Keratinocyte (primary cell): ENCODE results near the gene EIF2B2. TPM values are rescaled to one million over a fixed set of nuclear protein-coding genes. Genes with fewer than 3 reads are reported as not detected.
A peak's percentile ranks its signal among the peaks of the same experiment; 100 is the strongest.

ENCODE experiments used
- DNase-seq: peaks from one replicate; pipeline ENCODE4 v3.0.0-alpha.2; 2011; ENCODE audit warnings: low read depth, missing footprints, low spot score
- FAIRE-seq: peaks from 2 replicates; lab custom pipeline; 2011; peaks lifted over from hg19 to GRCh38; lab: Jason Lieb, UNC
- H2AFZ ChIP-seq: 2 replicates; pipeline ENCODE4 v1.6.0; 2012; ENCODE audit warnings: low read length, control low read depth, inconsistent platforms; ENCODE audit not compliant: control insufficient read depth
- H3K27ac ChIP-seq: 2 replicates; pipeline ENCODE4 v1.5.1; 2011; ENCODE audit warnings: low read length; ENCODE audit not compliant: control insufficient read depth, insufficient read depth
- H3K27me3 ChIP-seq: 3 replicates; pipeline ENCODE4 v1.6.0; 2011; ENCODE audit warnings: low read length; ENCODE audit not compliant: control insufficient read depth, insufficient read depth; ENCODE audit errors: extremely low read depth
- H3K36me3 ChIP-seq, 2 experiments: 2 replicates in 1 of 2; 3 replicates in 1 of 2; pipeline ENCODE4 v1.5.1; 2011; ENCODE audit warnings: low read length in 2 of 2, mild to moderate bottlenecking in 1 of 2; ENCODE audit not compliant: control insufficient read depth in 2 of 2, insufficient read depth in 2 of 2; ENCODE audit errors: extremely low read depth in 1 of 2
- H3K4me1 ChIP-seq: 3 replicates; pipeline ENCODE4 v1.5.1; 2011; ENCODE audit warnings: low read length; ENCODE audit not compliant: control insufficient read depth, insufficient read depth; ENCODE audit errors: extremely low read depth
- H3K4me2 ChIP-seq: 3 replicates; pipeline ENCODE4 v1.6.0; 2011; ENCODE audit warnings: low read depth, low read length; ENCODE audit not compliant: control insufficient read depth, insufficient read depth; ENCODE audit errors: extremely low read depth
- H3K4me3 ChIP-seq, 3 experiments: fragments of 200-600 bp in 1 of 3; sonication (generic) in 1 of 3; 2 replicates in 2 of 3; 3 replicates in 1 of 3; pipeline ENCODE4 v1.5.1; 2011 to 2016; ENCODE audit warnings: low read length in 3 of 3, mild to moderate bottlenecking in 3 of 3, control low read depth in 2 of 3, inconsistent platforms in 1 of 3, low read depth in 1 of 3, mixed read lengths in 1 of 3, mixed run types in 1 of 3, moderate library complexity in 1 of 3; ENCODE audit not compliant: control insufficient read depth in 2 of 3, insufficient read depth in 2 of 3; ENCODE audit errors: extremely low read depth in 1 of 3
- H3K79me2 ChIP-seq: 2 replicates; pipeline ENCODE4 v1.6.0; 2012; ENCODE audit warnings: low read length; ENCODE audit not compliant: control insufficient read depth, insufficient read depth
- H3K9ac ChIP-seq: 3 replicates; pipeline ENCODE4 v1.6.0; 2011; ENCODE audit warnings: low read length; ENCODE audit not compliant: control insufficient read depth, insufficient read depth; ENCODE audit errors: extremely low read depth
- H3K9me1 ChIP-seq: 3 replicates; pipeline ENCODE4 v1.6.0; 2011; ENCODE audit warnings: low read length; ENCODE audit not compliant: control insufficient read depth, insufficient read depth; ENCODE audit errors: extremely low read depth
- H3K9me3 ChIP-seq: 2 replicates; pipeline ENCODE4 v1.5.1; 2012; ENCODE audit warnings: low read depth, low read length; ENCODE audit not compliant: control insufficient read depth
- H4K20me1 ChIP-seq: 3 replicates; pipeline ENCODE4 v1.6.0; 2011; ENCODE audit warnings: low read length; ENCODE audit not compliant: control insufficient read depth, insufficient read depth; ENCODE audit errors: extremely low read depth
- CTCF ChIP-seq, 3 experiments: IDR thresholded peaks in 1 of 3; conservative IDR thresholded peaks in 1 of 3; optimal IDR thresholded peaks in 1 of 3; 2 replicates in 2 of 3; 3 replicates in 1 of 3; pipeline versions ENCODE3 to v1.5.1; 2011; ENCODE audit warnings: low read length in 3 of 3, mild to moderate bottlenecking in 3 of 3, moderate library complexity in 2 of 3, control low read depth in 1 of 3, inconsistent platforms in 1 of 3; ENCODE audit not compliant: insufficient read depth in 2 of 3; ENCODE audit errors: extremely low read depth in 1 of 3
- EZH2 ChIP-seq: IDR thresholded peaks from one replicate; pipeline ENCODE4 v1.6.1; 2012; ENCODE audit warnings: inconsistent platforms, mild to moderate bottlenecking, low read length, moderate library complexity
- dilution Hi-C: fragments of 300-500 bp; cut with MboI; formaldehyde crosslinking; loops from one replicate; pipeline ENCODE4 v1.7.0; 2020; ENCODE audit warnings: low sequenced_read_pairs; ENCODE audit not compliant: extremely low pct_ligation_motif_present
- polyA plus RNA-seq, 5 experiments: library from polyadenylated mRNA; depleted of rRNA in 3 of 5; stranded (reverse) in 3 of 5; stranded (forward) in 1 of 5; unstranded in 1 of 5; fragments of >200 nt; gene quantifications; 1 replicate in 1 of 5; 2 replicates in 3 of 5; 3 replicates in 1 of 5; pipeline versions ENCODE4 v1.2.1 to v1.2.3, GENCODE V29; 2011 to 2012; ENCODE audit warnings: missing spikeins in 2 of 5, low read depth in 1 of 5, low replicate concordance in 1 of 5

The EIF2B2 gene
- polyA plus RNA-seq, 1 donor (not counting 4 experiments of a cell fraction or from before 2014, with no cell fraction given) = 113 TPM

- peak overlapping the region; percentile 27 for H3K27ac ChIP-seq
- H3K79me2 ChIP-seq = no peaks in the 10 kb centered on the region
- H3K27me3 ChIP-seq = no peaks in the 10 kb centered on the region
- FAIRE-seq (no peak), DNase-seq (no peak)
- no peak overlapping the region for H3K9ac ChIP-seq
- H4K20me1 ChIP-seq = no peaks in the 10 kb centered on the region
- H2AFZ ChIP-seq = peak overlapping the region; percentile 61
- TF ChIP-seq EZH2 (no peak), CTCF (optimal IDR thresholded peaks at IDR 0.05 in 1 of 3, IDR thresholded peaks at IDR 0.05 in 1 of 3, conservative IDR thresholded peaks at IDR 0.05 in 1 of 3; ENCODE audit: extremely low read depth in 1 of 3, insufficient read depth in 2 of 3, low read length in 3 of 3) (no peak)
- no peaks in the 10 kb centered on the region for H3K9me1 ChIP-seq
- peaks cover 0 to 3% of the 10 kb centered on the region in 2 experiments for H3K36me3 ChIP-seq
- peak overlapping the region; percentile 42 for H3K4me2 ChIP-seq
- dilution Hi-C loops = no loop called here
- H3K4me1 ChIP-seq = peaks cover 22% of the 10 kb centered on the region
- peak overlapping the region in 1 of 3 experiments; percentile 2 for H3K4me3 ChIP-seq
- no peaks in the 10 kb centered on the region for H3K9me3 ChIP-seq
These were observed 39.3 kb downstream of the EIF2B2 start for GRCh38 chr14:75042035-75042434.

GRCh38 chr14:75044322-75044721, 41.6 kb downstream of the EIF2B2 start:
- dilution Hi-C loops = no loop called here
- Histone ChIP-seq H3K79me2 (no peaks in the 10 kb centered on the region), H2AFZ (no peak overlapping the region), H3K27me3 (no peaks in the 10 kb centered on the region), H3K9ac (no peak overlapping the region), H3K4me1 (peaks cover 22% of the 10 kb centered on the region), H3K27ac (peak overlapping the region; percentile 34), H3K4me3 (no peak overlapping the region), H3K4me2 (peak overlapping the region; percentile 45), H3K36me3 (peaks cover 1 to 8% of the 10 kb centered on the region in 2 experiments), H4K20me1 (no peaks in the 10 kb centered on the region), H3K9me1 (no peaks in the 10 kb centered on the region), H3K9me3 (no peaks in the 10 kb centered on the region)
- TF ChIP-seq CTCF (optimal IDR thresholded peaks at IDR 0.05 in 1 of 3, IDR thresholded peaks at IDR 0.05 in 1 of 3, conservative IDR thresholded peaks at IDR 0.05 in 1 of 3; ENCODE audit: extremely low read depth in 1 of 3, insufficient read depth in 2 of 3, low read length in 3 of 3) (no peak), EZH2 (no peak)
- no peak for DNase-seq
- FAIRE-seq = peak; percentile 23
